ENCODE data around the gene BEX1.
"Not testable (repeated sequence)": the region's sequence is repeated elsewhere in the genome, so short reads cannot be mapped to it uniquely, and the experiment has no call there.

Gene BEX1

GRCh38 chrX:103063918-103064434 is at the start of gene BEX1:
Gene BEX1 (minus strand): TSS chrX:103064171. CDS start chrX:103063274, 897 bp downstream.
- DNase-seq (ENCODE audit: low read depth) = peak; percentile 40

- not testable (repeated sequence) for DNase-seq (ENCODE audit: low read depth)
Measured at GRCh38 chrX:103109497-103109896, 45.5 kb upstream of the BEX1 start.

GRCh38 chrX:103107836-103108235 is 43.9 kb upstream of the BEX1 start:
- no peak for DNase-seq (ENCODE audit: low read depth)

GRCh38 chrX:103107227-103107737 is 43.3 kb upstream of the BEX1 start:
- not testable (repeated sequence) for DNase-seq (ENCODE audit: low read depth)

- not testable (repeated sequence) for DNase-seq (ENCODE audit: low read depth)
Measured at GRCh38 chrX:103104370-103104769, 40.4 kb upstream of the BEX1 start.

- DNase-seq (ENCODE audit: low read depth) = not testable (repeated sequence)
Measured at GRCh38 chrX:103103866-103104265, 39.9 kb upstream of the BEX1 start.

GRCh38 chrX:103101299-103102042 is 37.5 kb upstream of the BEX1 start:
- no peak for DNase-seq (ENCODE audit: low read depth)

GRCh38 chrX:103100484-103100883 is 36.5 kb upstream of the BEX1 start:
- DNase-seq (ENCODE audit: low read depth) = no peak

GRCh38 chrX:103099691-103100090 is 35.7 kb upstream of the BEX1 start:
- DNase-seq (ENCODE audit: low read depth) = no peak

GRCh38 chrX:103098488-103098887 is 34.5 kb upstream of the BEX1 start:
- no peak for DNase-seq (ENCODE audit: low read depth)

GRCh38 chrX:103092942-103093341 is 29.0 kb upstream of the BEX1 start, which contains the start of gene NXF3:
Gene NXF3 (minus strand): TSS chrX:103093143. CDS start chrX:103093023, 120 bp downstream.
- no peak for DNase-seq (ENCODE audit: low read depth)

- no peak for DNase-seq (ENCODE audit: low read depth)
Measured at GRCh38 chrX:103081051-103081450, 17.1 kb upstream of the BEX1 start.

GRCh38 chrX:103073467-103073866 is 9.5 kb upstream of the BEX1 start:
- no peak for DNase-seq (ENCODE audit: low read depth)

GRCh38 chrX:103066606-103067005 is 2.6 kb upstream of the BEX1 start:
- peak; percentile 7 for DNase-seq (ENCODE audit: low read depth)

GRCh38 chrX:103063191-103063845 is 653 bp downstream of the BEX1 start:
- DNase-seq (ENCODE audit: low read depth) = peak; percentile 6

GRCh38 chrX:103061486-103061885 is 2.5 kb downstream of the BEX1 start:
- no peak for DNase-seq (ENCODE audit: low read depth)

GRCh38 chrX:103056902-103057301 is 7.1 kb downstream of the BEX1 start:
- no peak for DNase-seq (ENCODE audit: low read depth)

- DNase-seq (ENCODE audit: low read depth) = no peak
Measured at GRCh38 chrX:103052625-103053024, 11.3 kb downstream of the BEX1 start.

GRCh38 chrX:103051260-103051789 is 12.6 kb downstream of the BEX1 start:
- no peak for DNase-seq (ENCODE audit: low read depth)

- not testable (repeated sequence) for DNase-seq (ENCODE audit: low read depth)
Measured at GRCh38 chrX:103033371-103033770, 30.6 kb downstream of the BEX1 start.

GRCh38 chrX:103017542-103017941 is 46.4 kb downstream of the BEX1 start:
- DNase-seq (ENCODE audit: low read depth) = no peak

- DNase-seq (ENCODE audit: low read depth) = no peak
Measured at GRCh38 chrX:103012945-103013344, 51.0 kb downstream of the BEX1 start.

Measured in fibroblast of gingiva (primary cell).